CD4-positive, alpha-beta T cell (primary cell): ENCODE results near the gene CYP4V2. TPM values are rescaled to one million over a fixed set of nuclear protein-coding genes. Genes with fewer than 3 reads are reported as not detected.

Experiments used
- ATAC-seq: fragments of 200-7000 bp; cut with Tn5 transposase; one replicate; pipeline ENCODE4 v1.10.0; 2022; ENCODE audit warnings: mild to moderate bottlenecking; ENCODE audit not compliant: poor library complexity
- CTCF ChIA-PET: fragments of 350-600 bp; sonication (Branson Sonifier 250); formaldehyde crosslinking; loops from one replicate; lab custom pipeline; 2021; ENCODE audit warnings: antibody characterized with exemption, inconsistent platforms; lab: Charles Lee
- POLR2A ChIA-PET: fragments of 350-600 bp; sonication (Branson Sonifier 250); formaldehyde crosslinking; loops from one replicate; lab custom pipeline; 2021; ENCODE audit warnings: antibody characterized with exemption, inconsistent platforms; lab: Charles Lee
- DNase-seq, 14 experiments: peaks; one replicate each; pipeline ENCODE4 v3.0.0-alpha.2; 2013 to 2020; ENCODE audit warnings: mixed read lengths in 2 of 14
- H3K27ac ChIP-seq, 2 donors: one replicate each; pipeline versions ENCODE4 v1.5.1 to v1.7.0; 2013; ENCODE audit warnings: low read length in 2 of 2, low read depth in 1 of 2, mild to moderate bottlenecking in 1 of 2
- H3K27me3 ChIP-seq, 2 experiments: 1 replicate in 1 of 2; 2 replicates in 1 of 2; pipeline versions ENCODE4 v1.6.1 to v1.7.0; 2013; ENCODE audit warnings: low read length in 2 of 2, control low read depth in 1 of 2, mild to moderate bottlenecking in 1 of 2, moderate library complexity in 1 of 2; ENCODE audit not compliant: insufficient read depth in 2 of 2, control insufficient read depth in 1 of 2
- H3K36me3 ChIP-seq: one replicate; pipeline ENCODE4 v1.6.1; 2013; ENCODE audit warnings: low read length, control low read depth; ENCODE audit not compliant: insufficient read depth
- H3K4me1 ChIP-seq: one replicate; pipeline ENCODE4 v1.6.1; 2013; ENCODE audit warnings: low read length, control low read depth; ENCODE audit not compliant: insufficient read depth
- H3K4me3 ChIP-seq: one replicate; pipeline ENCODE4 v1.5.1; 2013; ENCODE audit warnings: mild to moderate bottlenecking, low read length, moderate library complexity
- H3K9me3 ChIP-seq, 2 experiments: 1 replicate in 1 of 2; 2 replicates in 1 of 2; pipeline versions ENCODE4 v1.6.1 to v1.7.0; 2013; ENCODE audit warnings: low read length in 2 of 2, mild to moderate bottlenecking in 2 of 2, control low read depth in 1 of 2, moderate library complexity in 1 of 2; ENCODE audit not compliant: control insufficient read depth in 1 of 2, insufficient read depth in 1 of 2
- H3K27ac Mint-ChIP-seq: one replicate; pipeline ENCODE4 v1.8.0; 2020; ENCODE audit warnings: mixed read lengths
- H3K27me3 Mint-ChIP-seq: one replicate; pipeline ENCODE4 v1.8.0; 2021; ENCODE audit warnings: mixed read lengths
- H3K36me3 Mint-ChIP-seq: one replicate; pipeline ENCODE4 v1.8.0; 2021; ENCODE audit warnings: low read depth, mixed read lengths
- H3K4me1 Mint-ChIP-seq: one replicate; pipeline ENCODE4 v1.8.0; 2021; ENCODE audit warnings: low read depth, mixed read lengths
- H3K4me3 Mint-ChIP-seq: one replicate; pipeline ENCODE4 v1.8.0; 2020; ENCODE audit warnings: mild to moderate bottlenecking, mixed read lengths
- H3K9me3 Mint-ChIP-seq: one replicate; pipeline ENCODE4 v1.8.0; 2020; ENCODE audit warnings: mixed read lengths
- intact Hi-C, 2 experiments: fragments of 100-400 bp; cut with DNase I in 1 of 2; cut with micrococcal nuclease in 1 of 2; formaldehyde crosslinking; loops; one replicate each; pipeline versions ENCODE4 v1.15.1 to v1.9.0; 2023 to 2025; cut with DNase I, micrococcal nuclease
- total RNA-seq, 174 experiments: library from RNA in 2 of 174; stranded (reverse) in 2 of 174; gene quantifications; one replicate each; pipeline ENCODE4 v1.2.3 and lab custom pipeline; 2021 to 2026
- TF ChIP-seq, protein P1 (sequence below): fragments of 200-600 bp; IDR thresholded peaks from one replicate; pipeline ENCODE4 v1.8.0; 2022; ENCODE audit warnings: antibody characterized with exemption, mild to moderate bottlenecking

The CYP4V2 gene
- total RNA-seq, 2 experiments from 2014 or later = 12.7 to 12.8 TPM

DNA sequence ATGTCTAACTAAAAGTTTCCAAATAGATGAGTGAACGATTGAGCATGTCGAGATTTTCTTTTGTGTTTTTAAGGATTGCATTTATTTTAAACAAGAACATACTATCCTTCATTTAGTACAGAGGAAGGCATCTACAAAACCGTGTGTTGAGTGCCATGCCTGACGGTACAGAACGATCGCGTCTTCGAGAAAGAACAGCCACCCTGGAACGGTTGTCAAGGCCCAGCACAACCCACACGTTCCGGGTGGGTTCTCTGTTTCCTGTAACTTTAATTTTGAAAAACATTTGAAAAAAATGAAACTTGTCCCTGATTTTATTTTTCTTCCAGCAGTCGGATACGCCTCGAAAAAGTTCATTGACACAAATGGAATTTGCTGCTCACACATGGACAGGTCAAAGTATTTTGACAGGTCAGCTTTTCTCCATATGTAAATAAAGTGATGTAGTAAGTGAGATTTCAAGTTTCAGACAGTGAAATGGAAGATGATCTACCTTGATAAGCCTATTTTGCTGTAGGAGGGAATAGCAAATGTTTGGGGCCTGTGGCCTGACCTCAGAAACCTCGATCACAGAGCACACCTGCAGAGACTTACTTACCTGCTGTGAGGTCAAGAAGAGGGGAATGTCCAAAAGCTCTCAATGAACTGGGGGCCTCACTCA, 24.4 kb upstream of the CYP4V2 start:
- no peaks in the 10 kb centered on the region for H3K9me3 ChIP-seq
- no peak for DNase-seq
- no peaks in the 10 kb centered on the region for H3K27me3 ChIP-seq
- Mint-ChIP-seq H3K4me3 (no peak overlapping the region), H3K9me3 (no peaks in the 10 kb centered on the region), H3K4me1 (no peaks in the 10 kb centered on the region), H3K27ac (no peak overlapping the region), H3K27me3 (peaks cover 7% of the 10 kb centered on the region), H3K36me3 (no peaks in the 10 kb centered on the region)
- ChIA-PET CTCF (no interaction called here), POLR2A (no interaction called here)
- TF ChIP-seq, protein P1, sequence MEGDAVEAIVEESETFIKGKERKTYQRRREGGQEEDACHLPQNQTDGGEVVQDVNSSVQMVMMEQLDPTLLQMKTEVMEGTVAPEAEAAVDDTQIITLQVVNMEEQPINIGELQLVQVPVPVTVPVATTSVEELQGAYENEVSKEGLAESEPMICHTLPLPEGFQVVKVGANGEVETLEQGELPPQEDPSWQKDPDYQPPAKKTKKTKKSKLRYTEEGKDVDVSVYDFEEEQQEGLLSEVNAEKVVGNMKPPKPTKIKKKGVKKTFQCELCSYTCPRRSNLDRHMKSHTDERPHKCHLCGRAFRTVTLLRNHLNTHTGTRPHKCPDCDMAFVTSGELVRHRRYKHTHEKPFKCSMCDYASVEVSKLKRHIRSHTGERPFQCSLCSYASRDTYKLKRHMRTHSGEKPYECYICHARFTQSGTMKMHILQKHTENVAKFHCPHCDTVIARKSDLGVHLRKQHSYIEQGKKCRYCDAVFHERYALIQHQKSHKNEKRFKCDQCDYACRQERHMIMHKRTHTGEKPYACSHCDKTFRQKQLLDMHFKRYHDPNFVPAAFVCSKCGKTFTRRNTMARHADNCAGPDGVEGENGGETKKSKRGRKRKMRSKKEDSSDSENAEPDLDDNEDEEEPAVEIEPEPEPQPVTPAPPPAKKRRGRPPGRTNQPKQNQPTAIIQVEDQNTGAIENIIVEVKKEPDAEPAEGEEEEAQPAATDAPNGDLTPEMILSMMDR = no peak
- H3K27ac ChIP-seq = no peak overlapping the region
- intact Hi-C loops = no loop called here
- no peaks in the 10 kb centered on the region for H3K36me3 ChIP-seq
- ATAC-seq = no peak
- no peaks in the 10 kb centered on the region for H3K4me1 ChIP-seq
- H3K4me3 ChIP-seq = no peak overlapping the region

DNA sequence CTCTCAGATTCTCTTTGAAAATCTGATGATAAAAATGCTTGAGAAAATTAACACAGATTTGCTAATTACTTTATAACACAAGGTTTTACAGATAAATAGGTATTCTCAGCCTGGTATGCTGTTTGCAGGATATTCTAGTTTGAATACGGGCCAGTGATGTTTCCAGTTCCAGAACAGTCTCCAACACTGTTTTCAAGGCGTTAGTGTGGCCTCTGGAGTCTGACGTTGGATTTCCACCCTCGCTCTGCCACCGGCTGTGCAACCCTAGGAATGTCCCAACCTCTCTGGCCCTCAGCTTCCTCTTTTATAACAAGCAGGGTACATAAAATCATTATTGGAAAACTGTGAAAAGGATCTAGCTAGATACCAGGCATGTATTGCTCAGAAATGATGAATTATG, 23.8 kb upstream of the CYP4V2 start:
- intact Hi-C loops = no loop called here
- H3K27ac Mint-ChIP-seq = no peak overlapping the region
- H3K4me1 Mint-ChIP-seq = no peaks in the 10 kb centered on the region
- H3K36me3 Mint-ChIP-seq = no peaks in the 10 kb centered on the region
- no peaks in the 10 kb centered on the region for H3K9me3 ChIP-seq
- peaks cover 7% of the 10 kb centered on the region for H3K27me3 Mint-ChIP-seq
- no peak overlapping the region for H3K4me3 ChIP-seq
- DNase-seq = no peak
- CTCF ChIA-PET = no interaction called here
- no peak for ATAC-seq
- POLR2A ChIA-PET = no interaction called here
- no peak overlapping the region for H3K4me3 Mint-ChIP-seq
- no peaks in the 10 kb centered on the region for H3K27me3 ChIP-seq
- TF ChIP-seq, protein P1 = no peak
- H3K9me3 Mint-ChIP-seq = no peaks in the 10 kb centered on the region
- no peaks in the 10 kb centered on the region for H3K36me3 ChIP-seq
- no peak overlapping the region for H3K27ac ChIP-seq
- H3K4me1 ChIP-seq = no peaks in the 10 kb centered on the region

DNA sequence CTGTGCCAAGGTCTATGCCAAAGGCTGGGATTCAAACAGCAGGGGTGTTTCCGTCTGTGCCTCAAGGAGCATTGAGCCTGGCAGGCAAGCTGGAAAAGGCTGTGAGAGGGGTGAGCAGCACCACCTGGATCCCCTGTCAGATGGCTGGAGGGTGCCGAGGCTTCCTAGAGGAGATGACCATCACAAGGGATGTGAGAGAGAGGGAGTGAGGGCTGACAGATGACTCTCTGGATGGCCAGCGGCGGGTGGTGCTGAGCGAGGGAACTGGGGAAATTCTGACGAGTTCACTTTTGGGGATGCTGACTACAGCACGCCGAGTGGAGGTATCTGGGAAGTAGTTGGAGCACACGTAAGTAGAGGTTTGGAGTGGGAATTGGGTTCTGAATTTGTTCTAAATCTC, 22.6 kb upstream of the CYP4V2 start:
- TF ChIP-seq, protein P1 = no peak
- Mint-ChIP-seq H3K9me3 (no peaks in the 10 kb centered on the region), H3K27ac (no peak overlapping the region), H3K27me3 (peaks cover 7% of the 10 kb centered on the region), H3K4me1 (no peaks in the 10 kb centered on the region), H3K4me3 (no peak overlapping the region), H3K36me3 (no peaks in the 10 kb centered on the region)
- ATAC-seq (no peak), DNase-seq (no peak)
- Histone ChIP-seq H3K36me3 (no peaks in the 10 kb centered on the region), H3K27me3 (no peaks in the 10 kb centered on the region), H3K27ac (no peak overlapping the region), H3K9me3 (no peaks in the 10 kb centered on the region), H3K4me3 (no peak overlapping the region), H3K4me1 (no peaks in the 10 kb centered on the region)
- intact Hi-C loops = no loop called here
- ChIA-PET POLR2A (no interaction called here), CTCF (no interaction called here)
